Keratinocyte (primary cell): Measurements from ENCODE around the gene COPS8.

Experiments used
- EZH2 ChIP-seq: IDR thresholded peaks from one replicate; pipeline ENCODE4 v1.6.1; 2012; ENCODE audit warnings: inconsistent platforms, mild to moderate bottlenecking, low read length, moderate library complexity
- TF ChIP-seq, protein P1 (sequence below), 3 experiments: IDR thresholded peaks in 1 of 3; conservative IDR thresholded peaks in 1 of 3; optimal IDR thresholded peaks in 1 of 3; 2 replicates in 2 of 3; 3 replicates in 1 of 3; pipeline versions ENCODE3 to v1.5.1; 2011; ENCODE audit warnings: low read length in 3 of 3, mild to moderate bottlenecking in 3 of 3, moderate library complexity in 2 of 3, control low read depth in 1 of 3, inconsistent platforms in 1 of 3; ENCODE audit not compliant: insufficient read depth in 2 of 3; ENCODE audit errors: extremely low read depth in 1 of 3

DNA sequence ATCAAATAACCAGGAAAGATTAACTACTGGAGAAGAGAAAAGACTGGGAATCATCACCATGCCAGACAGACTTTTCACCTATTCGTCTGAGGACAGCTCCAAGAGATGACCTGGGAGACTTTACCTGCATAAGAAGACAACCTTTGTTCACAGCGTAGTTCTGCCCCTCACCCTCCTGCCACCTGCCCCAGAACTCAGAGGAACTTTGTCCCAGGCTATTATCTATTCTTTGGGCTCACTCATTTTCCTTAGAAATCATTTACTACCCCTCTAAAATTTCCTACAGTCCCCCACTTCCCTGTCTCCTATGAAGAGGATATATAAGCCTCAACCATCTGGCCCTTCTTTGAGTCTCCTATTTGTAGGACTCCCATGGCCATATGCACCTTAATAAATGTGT lies 19.3 kb upstream of the COPS8 start:
- TF ChIP-seq, protein P1, sequence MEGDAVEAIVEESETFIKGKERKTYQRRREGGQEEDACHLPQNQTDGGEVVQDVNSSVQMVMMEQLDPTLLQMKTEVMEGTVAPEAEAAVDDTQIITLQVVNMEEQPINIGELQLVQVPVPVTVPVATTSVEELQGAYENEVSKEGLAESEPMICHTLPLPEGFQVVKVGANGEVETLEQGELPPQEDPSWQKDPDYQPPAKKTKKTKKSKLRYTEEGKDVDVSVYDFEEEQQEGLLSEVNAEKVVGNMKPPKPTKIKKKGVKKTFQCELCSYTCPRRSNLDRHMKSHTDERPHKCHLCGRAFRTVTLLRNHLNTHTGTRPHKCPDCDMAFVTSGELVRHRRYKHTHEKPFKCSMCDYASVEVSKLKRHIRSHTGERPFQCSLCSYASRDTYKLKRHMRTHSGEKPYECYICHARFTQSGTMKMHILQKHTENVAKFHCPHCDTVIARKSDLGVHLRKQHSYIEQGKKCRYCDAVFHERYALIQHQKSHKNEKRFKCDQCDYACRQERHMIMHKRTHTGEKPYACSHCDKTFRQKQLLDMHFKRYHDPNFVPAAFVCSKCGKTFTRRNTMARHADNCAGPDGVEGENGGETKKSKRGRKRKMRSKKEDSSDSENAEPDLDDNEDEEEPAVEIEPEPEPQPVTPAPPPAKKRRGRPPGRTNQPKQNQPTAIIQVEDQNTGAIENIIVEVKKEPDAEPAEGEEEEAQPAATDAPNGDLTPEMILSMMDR (optimal IDR thresholded peaks at IDR 0.05 in 1 of 3, IDR thresholded peaks at IDR 0.05 in 1 of 3, conservative IDR thresholded peaks at IDR 0.05 in 1 of 3; ENCODE audit: extremely low read depth in 1 of 3, insufficient read depth in 2 of 3, low read length in 3 of 3), result no peak
- TF ChIP-seq EZH2, result no peak
